Activated CD8-positive, alpha-beta memory T cell treated with anti-CD3 and anti-CD28 coated beads for 1 hour (primary cell): ENCODE measurements around the gene PALMD.

Experiments used
- DNase-seq, 2 donors: peaks; one replicate each; pipeline ENCODE4 v3.0.0-alpha.2; 2020; ENCODE audit warnings: low read depth in 1 of 2; ENCODE audit errors: extremely low read depth in 1 of 2

Gene PALMD, protein sequence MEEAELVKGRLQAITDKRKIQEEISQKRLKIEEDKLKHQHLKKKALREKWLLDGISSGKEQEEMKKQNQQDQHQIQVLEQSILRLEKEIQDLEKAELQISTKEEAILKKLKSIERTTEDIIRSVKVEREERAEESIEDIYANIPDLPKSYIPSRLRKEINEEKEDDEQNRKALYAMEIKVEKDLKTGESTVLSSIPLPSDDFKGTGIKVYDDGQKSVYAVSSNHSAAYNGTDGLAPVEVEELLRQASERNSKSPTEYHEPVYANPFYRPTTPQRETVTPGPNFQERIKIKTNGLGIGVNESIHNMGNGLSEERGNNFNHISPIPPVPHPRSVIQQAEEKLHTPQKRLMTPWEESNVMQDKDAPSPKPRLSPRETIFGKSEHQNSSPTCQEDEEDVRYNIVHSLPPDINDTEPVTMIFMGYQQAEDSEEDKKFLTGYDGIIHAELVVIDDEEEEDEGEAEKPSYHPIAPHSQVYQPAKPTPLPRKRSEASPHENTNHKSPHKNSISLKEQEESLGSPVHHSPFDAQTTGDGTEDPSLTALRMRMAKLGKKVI

DNA sequence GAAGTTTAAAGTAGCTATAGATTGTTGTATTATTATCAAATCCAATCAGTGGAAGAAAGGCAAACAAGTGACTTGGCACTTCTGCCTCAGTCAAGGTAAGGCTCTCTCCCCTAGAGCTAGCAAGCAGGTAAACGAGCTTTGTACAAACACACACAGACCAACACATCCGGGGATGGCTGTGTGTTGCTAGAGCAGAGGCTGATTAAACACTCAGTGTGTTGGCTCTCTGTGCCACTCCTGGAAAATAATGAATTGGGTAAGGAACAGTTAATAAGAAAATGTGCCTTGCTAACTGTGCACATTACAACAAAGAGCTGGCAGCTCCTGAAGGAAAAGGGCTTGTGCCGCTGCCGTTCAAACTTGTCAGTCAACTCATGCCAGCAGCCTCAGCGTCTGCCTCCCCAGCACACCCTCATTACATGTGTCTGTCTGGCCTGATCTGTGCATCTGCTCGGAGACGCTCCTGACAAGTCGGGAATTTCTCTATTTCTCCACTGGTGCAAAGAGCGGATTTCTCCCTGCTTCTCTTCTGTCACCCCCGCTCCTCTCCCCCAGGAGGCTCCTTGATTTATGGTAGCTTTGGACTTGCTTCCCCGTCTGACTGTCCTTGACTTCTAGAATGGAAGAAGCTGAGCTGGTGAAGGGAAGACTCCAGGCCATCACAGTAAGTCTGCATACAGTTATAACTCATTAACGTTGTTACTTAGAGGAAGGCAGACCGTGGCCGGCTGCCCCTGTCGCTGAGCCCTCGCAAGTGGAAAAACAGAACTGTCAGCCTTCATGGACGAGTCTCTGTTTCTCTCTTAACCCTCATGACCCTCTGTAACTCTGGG, at the start of gene PALMD:
Gene PALMD, plus strand, starts transcription at position 415 of the 833 bp plus-strand sequence. Its CDS starts 205 bp downstream, at position 620.
- no peak for DNase-seq

DNA sequence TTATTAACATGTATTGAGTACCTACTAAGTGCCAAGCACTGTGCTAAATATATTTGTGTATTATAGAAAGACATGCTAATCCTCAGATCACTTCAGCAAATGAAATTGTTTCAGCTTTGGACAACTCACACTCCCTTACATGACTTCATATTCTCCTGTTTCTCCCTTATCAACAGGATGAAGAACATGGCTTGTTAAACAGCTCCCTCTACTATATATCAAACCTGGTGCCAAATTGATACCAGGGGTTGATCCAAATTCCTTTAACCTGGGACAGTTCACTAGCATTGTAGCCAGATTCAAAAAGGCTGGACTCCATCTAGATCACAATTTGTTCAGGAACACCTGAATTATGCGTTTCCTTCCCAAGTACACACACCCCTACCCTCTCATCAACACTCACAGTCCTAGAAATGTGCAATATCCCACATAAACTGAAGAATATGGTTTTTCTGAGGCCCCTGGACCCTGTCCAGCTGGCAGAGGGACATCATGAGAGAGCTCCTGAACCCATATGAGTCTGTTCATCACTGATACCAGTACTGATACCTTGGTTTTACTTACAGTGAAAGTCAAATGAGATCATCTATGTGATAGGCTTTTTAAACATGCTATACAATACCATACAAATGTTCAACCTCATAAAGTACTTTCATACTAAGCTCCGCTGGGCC, 47.0 kb upstream of the PALMD start:
- no peak for DNase-seq

DNA sequence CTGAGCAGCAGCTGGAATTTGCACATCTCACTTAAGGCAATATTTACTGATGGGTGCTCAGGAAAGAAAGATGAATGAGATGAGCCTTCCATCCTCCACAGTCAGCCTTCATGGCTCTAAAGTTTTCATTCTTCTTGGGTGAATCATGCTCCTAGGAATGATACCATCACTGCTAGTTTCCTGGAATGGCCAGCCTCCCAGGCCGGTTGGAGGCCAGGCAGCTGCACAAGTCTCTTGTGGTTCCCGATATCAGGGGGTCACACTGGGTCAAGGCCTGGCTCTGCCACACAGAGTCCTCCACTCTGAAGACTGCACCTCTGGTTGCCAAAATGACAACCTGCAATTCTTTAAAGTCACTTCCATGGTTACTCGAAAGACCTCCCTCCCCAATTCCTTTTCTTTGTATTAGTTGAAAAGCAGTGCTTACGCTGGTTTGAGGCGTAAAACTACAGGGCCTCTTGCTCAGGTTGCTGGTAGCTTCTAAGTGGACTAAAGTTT, 46.2 kb upstream of the PALMD start:
- DNase-seq: no peak

DNA sequence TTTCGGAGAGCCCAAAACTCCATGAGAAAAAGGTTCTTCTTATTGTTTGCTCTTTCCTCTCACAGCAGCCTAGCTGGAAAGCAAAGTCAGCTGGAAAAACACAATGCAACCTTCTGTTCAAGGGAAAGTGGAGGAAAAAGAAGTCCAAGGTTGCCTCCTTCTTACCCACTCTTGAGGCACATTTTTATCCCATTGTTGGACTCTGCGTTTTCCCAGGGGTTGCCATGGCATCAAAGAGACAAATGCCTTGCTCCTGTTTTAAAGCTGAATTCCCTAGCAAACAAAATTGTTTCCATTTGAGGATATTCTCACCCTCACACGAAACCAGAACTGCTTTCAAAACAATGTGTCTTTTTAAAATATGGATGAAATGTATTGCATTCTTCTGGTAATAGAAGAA, 45.1 kb upstream of the PALMD start:
- no peak for DNase-seq

DNA sequence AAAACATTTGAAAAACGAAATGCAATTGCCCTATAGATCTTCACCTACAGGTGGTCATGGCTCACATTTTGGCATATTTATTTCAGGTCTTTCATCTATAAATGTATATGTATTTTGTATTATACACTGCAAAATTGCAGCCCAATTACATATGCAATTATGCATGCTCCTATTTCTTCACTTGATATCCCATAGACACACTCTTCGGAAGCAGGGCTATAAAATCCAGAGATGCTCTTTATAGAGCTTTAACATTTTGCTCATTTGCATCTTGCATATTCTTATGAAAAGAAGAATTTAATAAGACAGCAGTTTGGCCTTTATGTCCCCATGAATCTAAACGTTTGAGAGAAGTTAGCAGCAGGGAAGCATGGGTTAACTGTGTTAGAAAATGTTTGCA, 44.7 kb upstream of the PALMD start:
- no peak for DNase-seq

DNA sequence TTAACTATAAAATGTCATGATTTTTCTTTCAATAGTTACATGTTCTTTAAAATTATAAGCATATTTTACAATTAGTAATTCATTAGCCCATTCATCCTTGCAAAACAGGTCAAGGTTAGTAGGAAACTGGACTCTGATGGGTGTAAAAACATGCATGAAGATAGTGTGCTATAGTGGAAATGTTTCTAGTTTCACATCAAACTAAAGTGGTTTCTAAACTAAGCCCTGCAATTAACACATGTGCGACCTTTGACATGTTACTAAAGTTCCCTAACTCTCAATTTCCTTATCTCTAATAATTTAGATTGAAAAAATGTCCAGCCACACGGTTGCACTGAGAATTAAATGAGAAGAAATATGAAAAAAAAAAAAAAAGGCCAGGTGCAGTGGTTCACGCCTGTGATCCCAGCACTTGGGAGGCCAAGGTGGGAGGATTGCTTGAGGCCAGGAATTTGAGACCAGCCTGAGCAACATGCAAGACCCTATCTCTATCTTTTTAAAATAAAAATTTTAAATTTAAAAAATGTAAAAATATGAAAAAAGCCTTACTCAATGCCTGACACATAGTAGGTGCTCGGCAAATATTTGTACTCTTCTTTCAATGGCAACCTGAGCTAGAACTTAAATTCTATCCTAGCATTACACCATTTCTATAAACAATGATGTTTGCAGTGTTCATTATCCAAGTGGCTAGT, 44.1 kb upstream of the PALMD start:
- no peak for DNase-seq

DNA sequence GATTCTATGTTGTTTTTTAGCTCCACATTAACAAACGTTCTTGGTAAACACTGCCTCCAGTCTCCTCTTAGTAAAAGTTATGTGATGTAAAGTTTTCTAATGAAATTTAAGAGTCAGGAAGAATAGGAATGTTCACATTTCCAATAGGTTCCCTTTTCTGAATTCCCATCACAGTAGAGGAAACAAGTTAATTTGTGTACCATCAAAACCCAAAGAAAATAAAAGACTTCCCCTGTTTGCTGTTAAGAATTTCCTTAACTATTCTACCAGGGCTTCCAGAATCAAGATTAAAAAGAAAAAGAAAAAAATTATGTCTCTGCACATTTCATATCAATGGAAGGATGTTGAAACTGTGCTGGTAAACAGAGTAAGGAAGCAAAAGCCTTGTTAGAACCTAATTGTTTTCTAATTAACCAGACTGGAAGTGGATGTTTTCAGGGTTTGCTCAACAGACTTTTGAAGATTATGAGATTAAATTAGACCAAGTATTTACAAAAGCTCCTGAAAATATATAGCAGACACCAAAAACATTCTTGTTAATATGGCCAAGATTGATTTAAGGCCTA, 43.4 kb upstream of the PALMD start:
- DNase-seq: no peak

DNA sequence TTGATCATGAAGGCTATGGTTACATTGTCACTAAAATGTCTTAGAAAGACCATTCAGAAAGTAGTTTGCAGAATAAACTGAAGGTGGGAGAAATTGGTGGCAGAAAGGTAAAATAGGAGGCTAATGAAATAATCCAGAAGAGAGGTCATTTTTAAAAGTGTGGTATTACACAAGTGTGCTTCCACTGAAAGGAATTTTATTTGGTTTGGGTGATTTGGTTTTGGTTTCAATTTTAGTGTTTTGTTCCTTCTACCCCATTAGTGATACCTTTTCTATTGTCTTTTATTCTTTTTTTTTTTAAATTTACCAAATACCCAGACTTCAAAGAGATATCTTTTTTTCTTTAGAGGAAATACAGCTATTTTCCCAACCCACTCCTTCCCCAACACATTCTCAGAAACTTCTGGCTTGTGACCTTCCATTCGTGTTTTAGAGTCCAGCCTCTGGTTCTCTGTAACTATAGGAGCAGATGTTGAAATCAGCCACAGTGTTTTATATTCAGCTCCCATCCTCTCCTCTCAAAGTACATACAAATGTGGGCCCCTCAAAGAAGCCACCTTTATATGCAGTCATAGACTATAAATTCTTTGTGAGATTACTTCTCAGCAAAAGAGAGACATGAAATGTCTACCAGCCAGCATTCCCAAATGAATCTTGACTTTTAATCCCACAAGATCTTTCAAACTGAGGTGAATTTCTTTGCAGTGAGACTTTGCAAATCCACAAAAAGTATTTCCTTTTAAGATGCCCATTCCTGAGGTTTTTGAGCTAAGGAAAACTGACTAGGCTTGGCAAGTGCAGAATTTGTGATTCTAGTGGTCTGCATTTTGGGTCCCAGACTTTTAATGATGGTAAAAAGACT, 42.0 kb upstream of the PALMD start:
- no peak for DNase-seq

DNA sequence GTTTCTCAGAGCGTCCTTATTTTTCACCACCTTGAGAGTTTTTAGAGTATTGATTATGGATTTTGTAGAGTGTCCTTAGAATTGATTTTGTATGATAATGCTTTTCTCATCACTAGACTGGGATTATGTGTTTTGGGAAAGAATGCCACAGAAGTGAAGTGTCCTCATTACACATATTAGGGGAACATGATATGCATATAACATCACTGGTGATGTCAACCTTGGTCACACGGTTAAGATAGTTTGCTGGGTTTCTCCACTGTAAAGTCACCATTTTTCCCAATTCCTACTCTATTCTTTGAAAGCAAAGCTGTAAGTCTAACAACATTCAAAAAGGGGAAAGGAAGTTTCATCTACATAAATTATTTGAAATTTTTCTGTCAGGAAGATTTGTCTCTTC, 39.6 kb upstream of the PALMD start:
- no peak for DNase-seq

DNA sequence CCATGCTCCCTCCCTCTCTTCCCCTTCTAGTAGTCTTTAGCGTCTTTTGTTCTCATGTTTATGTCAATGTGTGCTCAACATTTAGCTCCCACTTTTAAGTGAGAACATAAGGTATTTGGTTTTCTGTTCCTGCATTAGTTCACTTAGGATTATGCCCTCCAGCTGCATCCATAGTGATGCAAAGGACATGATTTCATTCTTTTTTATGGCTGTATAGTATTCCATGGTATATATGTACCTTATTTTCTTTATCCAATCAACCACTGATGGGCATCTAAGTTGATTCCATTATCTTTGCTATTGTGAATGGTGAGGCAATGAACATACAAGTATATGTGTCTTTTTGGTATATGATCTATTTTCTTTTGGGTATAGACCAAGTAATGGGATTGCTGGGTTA, 38.3 kb upstream of the PALMD start:
- no peak for DNase-seq

DNA sequence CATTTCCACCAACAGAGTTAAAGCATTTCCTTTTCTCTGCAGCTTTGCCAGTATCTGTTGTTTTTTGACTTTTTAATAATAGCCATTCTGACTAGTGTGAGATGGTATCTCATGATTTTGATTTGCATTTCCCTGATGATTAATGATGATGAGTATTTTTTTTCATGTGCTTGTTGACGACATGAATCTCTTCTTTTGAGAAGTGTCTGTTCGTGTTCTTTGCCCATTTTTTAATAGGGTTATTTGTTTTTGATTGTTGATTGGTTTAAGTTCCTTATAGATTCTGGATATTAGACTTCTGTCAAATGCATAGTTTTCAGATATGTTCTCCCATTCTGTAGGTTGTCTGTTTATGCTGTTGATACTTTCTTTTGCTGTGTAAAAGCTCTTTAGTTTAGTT, 37.9 kb upstream of the PALMD start:
- no peak for DNase-seq

DNA sequence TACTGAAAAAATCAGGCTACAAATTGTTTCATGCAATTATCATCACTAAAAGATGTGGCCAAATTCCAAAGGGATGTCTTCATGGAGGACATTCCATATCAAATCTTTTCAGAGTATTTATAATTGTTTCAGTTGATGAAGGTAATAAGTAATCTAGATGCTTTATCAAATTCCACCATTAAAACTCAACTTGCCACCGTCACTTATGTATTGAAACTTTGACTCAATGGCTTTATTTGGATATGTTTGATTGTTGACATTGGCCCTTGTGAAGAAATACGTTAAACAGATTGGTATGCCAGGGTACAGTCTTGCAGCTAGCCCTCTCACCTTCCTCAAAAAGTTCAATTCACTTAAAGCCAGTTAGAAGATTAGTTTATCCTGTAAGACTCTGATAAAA, 32.2 kb upstream of the PALMD start:
- no peak for DNase-seq

DNA sequence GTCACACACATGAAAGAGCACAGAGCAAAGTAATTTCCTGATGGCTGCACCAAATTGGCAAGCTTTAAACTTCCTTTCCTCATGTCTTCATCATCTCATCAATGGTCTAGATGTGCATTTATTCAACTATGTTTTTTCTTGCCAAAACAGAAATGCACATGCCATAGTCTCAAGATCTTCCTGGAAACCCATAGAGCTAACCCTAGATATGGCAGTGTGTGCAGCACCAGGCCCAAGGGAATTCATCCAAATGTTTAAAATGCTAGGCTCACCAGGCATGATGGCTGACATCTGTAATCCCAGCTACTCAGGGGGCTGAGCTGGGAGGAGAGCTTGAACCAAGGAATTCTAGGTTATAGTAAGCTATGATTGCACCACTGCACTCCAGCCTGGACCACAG, 31.2 kb upstream of the PALMD start:
- DNase-seq: no peak

DNA sequence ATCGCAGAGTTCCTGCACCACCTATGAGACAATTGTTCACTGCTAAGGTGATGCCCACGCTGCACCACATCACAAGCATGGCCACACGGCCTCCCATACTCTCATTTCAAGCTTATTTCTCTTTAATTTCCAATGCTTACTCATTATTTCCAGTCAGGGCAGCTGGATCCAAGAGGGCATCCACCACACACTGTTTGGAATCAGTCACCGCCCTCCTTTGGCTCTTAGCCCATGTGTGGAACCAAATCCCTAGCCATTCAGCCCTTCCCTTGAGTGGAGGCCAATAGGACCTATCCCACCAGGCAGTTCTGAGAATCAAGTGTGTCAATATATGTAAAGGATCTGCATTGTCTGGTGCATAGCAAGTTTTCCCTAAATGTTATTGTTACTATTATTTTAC, 26.3 kb upstream of the PALMD start:
- DNase-seq: no peak

DNA sequence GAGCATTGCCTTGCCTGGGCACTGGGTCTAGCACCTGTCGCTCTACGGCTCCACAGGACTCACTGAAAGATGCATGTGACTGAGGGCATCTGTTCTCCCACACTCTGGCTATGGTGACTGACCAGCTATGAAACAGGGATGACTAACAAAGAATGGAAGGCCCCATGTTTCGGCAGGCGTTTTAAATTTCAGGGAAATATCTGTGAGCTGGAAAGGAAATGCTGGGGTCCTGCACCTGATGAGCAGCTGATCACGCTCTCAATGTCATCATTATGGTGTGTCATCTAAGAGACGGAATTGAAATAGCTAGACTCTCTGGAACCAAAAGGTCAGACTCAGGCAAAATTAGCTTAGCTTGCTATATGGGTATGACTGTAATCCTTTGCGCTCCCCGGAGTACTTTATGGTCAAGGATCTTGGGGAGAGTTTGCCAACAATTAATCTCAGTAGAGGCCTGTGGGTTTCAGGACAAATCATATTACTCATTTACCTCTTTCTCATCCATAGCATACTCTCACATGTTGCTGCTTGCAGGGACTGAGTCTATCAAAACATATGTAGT, 24.5 kb upstream of the PALMD start:
- no peak for DNase-seq

DNA sequence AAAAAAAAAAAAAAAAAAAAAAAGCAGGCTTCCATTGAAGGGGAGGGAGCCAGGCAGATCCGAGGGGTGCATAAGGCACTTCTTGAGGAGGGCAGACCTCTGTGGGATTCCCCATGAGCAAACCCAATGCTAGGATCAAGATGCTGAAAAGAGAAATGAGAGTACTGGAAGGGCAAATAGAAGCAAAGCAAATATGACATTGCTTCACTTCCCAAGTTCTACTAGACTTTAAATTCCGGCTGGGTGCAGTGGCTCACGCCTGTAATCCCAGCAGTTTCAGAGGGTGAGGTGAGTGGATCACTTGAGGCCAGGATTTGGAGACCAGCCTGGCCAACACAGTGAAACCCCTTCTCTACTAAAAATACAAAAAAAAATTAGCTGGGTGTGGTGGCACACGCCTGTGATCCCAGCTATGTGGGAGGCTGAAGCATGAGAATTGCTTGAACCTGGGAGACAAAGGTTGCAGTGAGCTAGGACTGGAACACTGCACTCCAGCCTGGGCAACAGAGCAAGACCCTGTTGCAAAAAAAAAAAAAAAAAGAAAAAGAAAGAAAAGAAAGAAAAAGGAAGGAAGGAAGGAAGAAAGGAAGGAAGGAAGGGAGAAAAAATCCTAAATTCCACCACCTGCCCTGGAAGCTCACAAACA, 23.1 kb upstream of the PALMD start:
- DNase-seq: no peak

DNA sequence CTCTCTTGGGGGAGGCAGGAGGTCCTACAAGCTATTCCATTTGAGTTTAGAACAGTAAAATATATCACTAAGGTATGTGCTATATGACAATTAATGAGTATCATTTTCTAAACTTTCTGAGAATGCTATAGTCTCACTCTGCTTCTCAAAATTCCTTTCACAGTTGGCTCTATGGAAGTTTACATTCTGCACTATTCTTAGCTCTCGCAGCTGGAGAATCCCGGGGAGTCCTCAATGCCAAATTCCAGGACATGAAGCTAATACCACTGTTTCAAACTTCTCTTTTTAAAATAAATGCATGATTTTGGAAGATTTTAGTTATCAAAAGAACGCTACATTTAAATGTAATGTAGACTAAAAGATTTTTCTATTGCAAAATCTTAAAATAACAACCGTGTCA, 22.4 kb upstream of the PALMD start:
- no peak for DNase-seq

DNA sequence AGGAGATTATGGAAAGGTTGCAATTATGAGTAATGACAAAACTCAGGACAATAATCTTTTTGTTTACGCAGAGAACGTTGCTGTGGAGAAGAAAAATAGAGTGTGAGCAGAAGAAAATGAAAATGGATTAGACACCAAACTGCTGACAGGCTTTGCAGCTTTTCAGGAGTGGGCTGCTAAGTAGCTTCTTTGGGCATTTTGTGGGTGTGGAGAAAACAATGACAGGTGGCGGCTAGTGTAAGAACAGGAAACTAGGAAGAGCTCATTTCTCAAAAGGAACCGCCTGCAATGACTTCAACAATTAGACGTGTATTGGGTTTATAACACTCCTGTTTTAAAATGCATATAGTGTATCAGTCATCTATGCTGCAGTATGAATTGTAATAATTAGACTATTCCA, 18.3 kb upstream of the PALMD start:
- DNase-seq: no peak

DNA sequence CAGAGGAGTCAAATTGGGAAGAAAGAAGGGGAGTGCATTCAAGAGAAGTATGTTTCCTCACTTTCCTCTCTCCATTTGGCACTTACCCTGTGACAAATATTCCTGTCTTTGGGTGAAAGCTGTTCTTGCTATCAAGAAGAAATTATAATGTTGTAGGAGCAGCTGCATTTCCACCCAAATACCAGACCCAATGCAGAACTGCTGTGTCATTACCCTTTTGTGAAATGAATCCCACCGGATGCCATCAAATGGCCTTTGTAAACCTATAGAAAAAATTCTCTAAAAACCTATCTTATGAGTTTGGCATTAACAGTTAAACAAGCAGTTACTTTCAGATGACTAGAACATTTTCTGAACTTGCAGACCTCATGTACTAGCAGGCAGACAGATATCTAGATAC, 16.7 kb upstream of the PALMD start:
- no peak for DNase-seq
